Activated naive CD8-positive, alpha-beta T cell treated with anti-CD3 and anti-CD28 coated beads, Interleukin-2, amount 50 U/mL, for 24 hours (primary cell): ENCODE results near the gene EPS8L2.

Experiments used
- ATAC-seq: fragments of 150-1000 bp; cut with Tn5 transposase; one replicate; pipeline ENCODE4 v1.10.0; 2021
- DNase-seq: peaks from one replicate; pipeline ENCODE4 v3.0.0; 2021
- H3K27ac Mint-ChIP-seq: one replicate; pipeline ENCODE4 v1.8.0; 2021; ENCODE audit warnings: mild to moderate bottlenecking, mixed read lengths
- H3K27me3 Mint-ChIP-seq: one replicate; pipeline ENCODE4 v1.8.0; 2021; ENCODE audit warnings: mixed read lengths
- H3K36me3 Mint-ChIP-seq: one replicate; pipeline ENCODE4 v1.8.0; 2021; ENCODE audit warnings: low read depth, mixed read lengths
- H3K4me1 Mint-ChIP-seq: one replicate; pipeline ENCODE4 v1.8.0; 2021; ENCODE audit warnings: mixed read lengths
- H3K4me3 Mint-ChIP-seq: one replicate; pipeline ENCODE4 v1.8.0; 2021; ENCODE audit warnings: mild to moderate bottlenecking, moderate library complexity, mixed read lengths
- H3K9me3 Mint-ChIP-seq: one replicate; pipeline ENCODE4 v1.8.0; 2021; ENCODE audit warnings: mixed read lengths

The EPS8L2 gene

GRCh38 chr11:763549-764321 is 57.7 kb downstream of the EPS8L2 start:
- no peak for DNase-seq
- Mint-ChIP-seq H3K36me3 (peaks cover 32% of the 10 kb centered on the region), H3K4me3 (no peak overlapping the region), H3K27me3 (no peaks in the 10 kb centered on the region), H3K4me1 (peaks cover 4% of the 10 kb centered on the region), H3K9me3 (no peaks in the 10 kb centered on the region), H3K27ac (no peak overlapping the region)
- ATAC-seq, result no peak

DNA sequence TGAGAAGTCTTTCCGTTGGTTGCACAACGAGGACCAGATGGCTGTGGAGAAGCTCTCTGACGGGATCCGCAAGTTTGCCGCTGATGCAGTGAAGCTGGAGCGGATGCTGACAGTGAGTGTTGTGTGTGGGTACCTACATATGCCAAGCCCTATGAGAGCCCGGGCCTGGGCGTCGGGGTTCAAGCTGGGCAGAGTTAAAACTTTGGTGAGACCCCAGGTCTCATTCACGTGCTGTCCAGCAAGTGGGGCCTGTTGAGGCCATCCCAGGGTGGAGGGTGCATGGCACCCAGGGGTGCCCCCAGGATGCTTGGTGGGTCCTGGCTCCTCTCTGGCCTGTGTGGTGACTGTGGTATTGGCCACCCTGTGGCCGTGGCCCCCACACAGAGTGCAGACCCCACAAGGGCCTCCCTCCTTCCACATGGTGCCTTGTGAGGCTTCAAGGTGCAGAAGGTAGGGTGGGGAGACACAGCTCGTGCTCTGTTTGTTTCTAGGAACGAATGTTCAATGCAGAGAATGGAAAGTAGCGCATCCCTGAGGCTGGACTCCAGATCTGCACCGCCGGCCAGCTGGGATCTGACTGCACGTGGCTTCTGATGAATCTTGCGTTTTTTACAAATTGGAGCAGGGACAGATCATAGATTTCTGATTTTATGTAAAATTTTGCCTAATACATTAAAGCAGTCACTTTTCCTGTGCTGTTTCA is 58.4 kb downstream of the EPS8L2 start:
- DNase-seq, result no peak
- no peaks in the 10 kb centered on the region for H3K27me3 Mint-ChIP-seq
- peaks cover 30% of the 10 kb centered on the region for H3K36me3 Mint-ChIP-seq

GRCh38 chr11:765025-765801 is 59.2 kb downstream of the EPS8L2 start:
- Mint-ChIP-seq H3K9me3 (no peaks in the 10 kb centered on the region), H3K4me1 (peaks cover 1% of the 10 kb centered on the region), H3K4me3 (no peak overlapping the region), H3K27me3 (no peaks in the 10 kb centered on the region), H3K27ac (no peak overlapping the region), H3K36me3 (peaks cover 28% of the 10 kb centered on the region)
- ATAC-seq, result peak; percentile 38
- DNase-seq, result peak; percentile 66

More for the DNA sequence above, 58.4 kb downstream of the EPS8L2 start:
- H3K4me3 Mint-ChIP-seq, result no peak overlapping the region
- H3K9me3 Mint-ChIP-seq, result no peaks in the 10 kb centered on the region
- peaks cover 4% of the 10 kb centered on the region for H3K4me1 Mint-ChIP-seq
- ATAC-seq, result no peak
- no peak overlapping the region for H3K27ac Mint-ChIP-seq

GRCh38 chr11:765802-766091 is 59.7 kb downstream of the EPS8L2 start:
- no peak for ATAC-seq
- DNase-seq, result no peak
- Mint-ChIP-seq H3K4me1 (no peaks in the 10 kb centered on the region), H3K4me3 (no peak overlapping the region), H3K27ac (no peak overlapping the region), H3K27me3 (no peaks in the 10 kb centered on the region), H3K9me3 (no peaks in the 10 kb centered on the region), H3K36me3 (peaks cover 26% of the 10 kb centered on the region)

GRCh38 chr11:766106-766935 is 60.3 kb downstream of the EPS8L2 start:
- ATAC-seq (no peak), DNase-seq (no peak)
- Mint-ChIP-seq H3K27ac (peak overlapping the region; percentile 9), H3K4me3 (no peak overlapping the region), H3K36me3 (peaks cover 25% of the 10 kb centered on the region), H3K9me3 (no peaks in the 10 kb centered on the region), H3K4me1 (no peaks in the 10 kb centered on the region), H3K27me3 (no peaks in the 10 kb centered on the region)

DNA sequence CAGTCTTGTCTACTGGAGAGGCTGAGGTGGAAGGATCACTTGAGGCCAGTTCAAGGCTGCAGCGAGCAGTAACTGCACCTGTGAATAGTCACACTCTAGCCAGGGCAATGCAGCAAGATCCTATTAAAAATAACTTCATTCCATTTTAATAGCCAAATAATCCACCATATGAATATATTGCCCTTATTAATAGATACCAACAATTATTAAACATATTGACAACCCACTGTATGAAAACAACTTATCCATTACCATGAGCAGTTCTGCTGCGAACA is 60.8 kb downstream of the EPS8L2 start:
- Mint-ChIP-seq H3K4me1 (no peaks in the 10 kb centered on the region), H3K27me3 (no peaks in the 10 kb centered on the region), H3K36me3 (peaks cover 20% of the 10 kb centered on the region), H3K9me3 (no peaks in the 10 kb centered on the region), H3K27ac (no peak overlapping the region), H3K4me3 (no peak overlapping the region)
- ATAC-seq (no peak), DNase-seq (no peak)

DNA sequence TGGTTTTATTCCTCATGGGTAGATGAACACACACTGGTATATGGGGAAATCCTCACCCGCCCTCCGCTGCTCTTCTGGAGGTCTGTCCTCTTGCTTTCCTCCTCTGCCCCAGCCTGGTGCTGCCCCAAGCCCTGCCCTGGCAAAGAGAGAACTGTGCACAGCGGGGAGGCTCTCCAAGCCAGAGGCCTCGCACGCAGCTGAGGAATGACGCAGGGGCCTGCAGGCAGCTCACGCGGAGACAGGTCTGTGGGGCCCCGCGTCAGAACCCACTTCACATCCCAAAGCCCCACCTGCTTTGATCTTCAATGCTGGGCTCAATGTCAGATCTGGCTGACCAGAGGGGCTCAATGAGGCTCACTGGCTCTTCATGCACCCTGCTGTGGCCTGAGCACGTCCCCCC is 61.2 kb downstream of the EPS8L2 start:
- Mint-ChIP-seq H3K27ac (no peak overlapping the region), H3K4me3 (no peak overlapping the region), H3K4me1 (no peaks in the 10 kb centered on the region), H3K27me3 (no peaks in the 10 kb centered on the region), H3K36me3 (peaks cover 19% of the 10 kb centered on the region), H3K9me3 (no peaks in the 10 kb centered on the region)
- ATAC-seq (no peak), DNase-seq (no peak)

DNA sequence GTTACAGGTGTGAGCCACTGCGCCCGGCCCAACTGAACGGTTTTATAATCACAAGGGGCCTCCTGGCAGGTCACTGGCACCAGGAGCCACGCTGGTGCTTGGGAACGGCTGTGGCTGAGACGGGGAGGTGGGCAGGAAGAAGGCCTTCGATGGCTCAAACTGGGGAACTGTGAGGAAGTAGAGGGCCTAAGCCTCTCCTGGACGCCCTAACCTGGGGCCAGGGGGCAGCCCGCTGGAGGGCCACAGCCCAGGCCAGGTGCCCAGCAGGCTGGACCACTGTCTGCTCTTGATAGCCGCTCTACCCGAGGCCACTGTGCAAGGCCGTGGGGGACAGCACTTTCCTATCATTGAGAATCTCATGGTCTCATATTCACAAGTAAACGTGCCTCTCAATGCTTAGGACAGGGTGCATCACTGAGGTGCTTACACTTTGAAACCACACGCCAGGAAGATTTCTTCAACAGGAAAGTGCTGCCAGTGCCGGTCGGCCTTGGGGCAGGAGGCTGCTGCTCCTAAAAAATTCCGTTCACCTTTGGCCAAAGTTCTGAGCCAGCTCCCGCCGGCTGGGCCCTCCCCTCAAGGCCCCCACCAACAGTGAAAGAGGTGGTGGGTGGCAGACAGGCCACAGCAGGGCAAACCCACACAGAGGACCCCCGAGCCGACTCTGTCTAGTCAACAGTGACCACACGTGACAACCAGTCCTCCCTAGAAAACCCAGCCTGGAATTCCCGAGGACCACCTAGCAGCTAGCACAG is 64.0 kb downstream of the EPS8L2 start:
- no peak overlapping the region for H3K27ac Mint-ChIP-seq
- H3K9me3 Mint-ChIP-seq, result no peaks in the 10 kb centered on the region
- no peak overlapping the region for H3K4me3 Mint-ChIP-seq
- no peaks in the 10 kb centered on the region for H3K4me1 Mint-ChIP-seq
- H3K27me3 Mint-ChIP-seq, result no peaks in the 10 kb centered on the region
- H3K36me3 Mint-ChIP-seq, result peaks cover 10% of the 10 kb centered on the region
- DNase-seq (no peak), ATAC-seq (no peak)

- no peaks in the 10 kb centered on the region for H3K27me3 Mint-ChIP-seq
- no peak for DNase-seq
- H3K9me3 Mint-ChIP-seq, result no peaks in the 10 kb centered on the region
- H3K4me3 Mint-ChIP-seq, result no peak overlapping the region
- no peak for ATAC-seq
- peaks cover 14% of the 10 kb centered on the region for H3K36me3 Mint-ChIP-seq
- peaks cover 7% of the 10 kb centered on the region for H3K4me1 Mint-ChIP-seq
- H3K27ac Mint-ChIP-seq, result no peak overlapping the region
Measured at GRCh38 chr11:770642-771616, 64.9 kb downstream of the EPS8L2 start.

- Mint-ChIP-seq H3K27ac (no peak overlapping the region), H3K27me3 (no peaks in the 10 kb centered on the region), H3K4me3 (no peak overlapping the region), H3K9me3 (no peaks in the 10 kb centered on the region), H3K4me1 (peaks cover 12% of the 10 kb centered on the region), H3K36me3 (peaks cover 12% of the 10 kb centered on the region)
- DNase-seq (no peak), ATAC-seq (no peak)
Measured at GRCh38 chr11:771617-772204, 65.7 kb downstream of the EPS8L2 start.

DNA sequence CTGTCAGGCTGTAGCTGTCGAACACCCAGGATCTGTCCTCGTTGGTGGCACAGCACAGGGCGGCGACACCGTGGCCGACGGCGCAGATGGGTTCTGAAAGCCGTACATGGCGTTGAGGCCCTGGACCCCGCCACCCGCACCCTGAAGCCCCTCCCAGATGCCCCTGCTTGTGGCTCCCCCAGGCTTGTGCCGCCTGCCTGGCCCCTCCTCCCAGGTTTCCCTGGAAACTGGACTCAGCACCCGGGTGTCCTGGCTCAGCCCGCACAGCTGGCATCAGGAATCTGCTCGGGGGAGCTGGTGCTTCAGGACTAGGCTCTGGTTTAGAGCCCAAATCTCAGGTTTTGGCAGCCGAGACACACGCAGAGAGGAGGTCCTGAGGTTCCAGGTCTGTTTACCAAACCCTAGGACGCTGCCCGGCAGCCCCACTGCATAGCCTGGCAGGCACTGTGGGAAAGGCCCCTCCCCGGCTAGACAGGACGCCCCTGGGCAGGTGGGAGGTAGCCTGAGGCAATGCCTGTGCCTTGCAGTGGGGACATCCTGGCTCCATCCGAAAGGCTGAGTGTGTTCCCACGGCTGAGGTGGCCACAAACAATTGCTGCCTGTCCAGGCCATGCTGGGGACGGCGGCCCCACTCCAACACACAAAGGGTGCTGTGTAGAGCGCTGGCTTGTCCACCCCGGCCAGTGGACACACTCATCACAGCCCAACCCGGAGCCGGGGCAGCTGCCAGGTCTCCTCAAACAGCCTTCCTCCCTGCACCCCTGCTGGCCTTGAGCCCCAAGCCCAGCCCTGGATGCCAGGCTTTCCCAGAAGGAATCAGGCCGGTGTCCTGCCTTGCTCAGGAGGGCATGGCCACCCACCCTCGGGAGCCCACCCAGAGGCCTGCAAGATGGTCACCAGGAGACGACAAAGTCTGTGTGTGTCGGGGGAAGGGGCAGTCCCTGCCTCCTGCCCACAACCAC is 66.7 kb downstream of the EPS8L2 start:
- Mint-ChIP-seq H3K27me3 (no peaks in the 10 kb centered on the region), H3K4me3 (no peak overlapping the region), H3K27ac (no peak overlapping the region), H3K36me3 (peaks cover 12% of the 10 kb centered on the region), H3K4me1 (peaks cover 12% of the 10 kb centered on the region), H3K9me3 (no peaks in the 10 kb centered on the region)
- DNase-seq, result no peak
- no peak for ATAC-seq

GRCh38 chr11:773425-773824 is 67.4 kb downstream of the EPS8L2 start:
- Mint-ChIP-seq H3K4me3 (no peak overlapping the region), H3K9me3 (no peaks in the 10 kb centered on the region), H3K36me3 (peaks cover 8% of the 10 kb centered on the region), H3K4me1 (peaks cover 16% of the 10 kb centered on the region), H3K27me3 (no peaks in the 10 kb centered on the region), H3K27ac (no peak overlapping the region)
- DNase-seq (no peak), ATAC-seq (no peak)
